Esophagus muscularis mucosa (tissue), 4 donors: ENCODE data around the gene AUNIP.

Experiments used
- CTCF ChIP-seq, 3 experiments: fragments of 200-600 bp in 2 of 3; fragments of 450-650 bp in 1 of 3; sonication (generic) in 2 of 3; IDR thresholded peaks; one replicate each; pipeline ENCODE4 v1.5.1; 2017 to 2019; ENCODE audit warnings: antibody characterized with exemption in 3 of 3, mild to moderate bottlenecking in 2 of 3, moderate library complexity in 1 of 3
- EP300 ChIP-seq: sonication (generic); formaldehyde crosslinking; IDR thresholded peaks from one replicate; pipeline ENCODE4 v1.6.1; 2017; ENCODE audit warnings: antibody characterized with exemption
- POLR2A ChIP-seq: fragments of 450-650 bp; IDR thresholded peaks from one replicate; pipeline ENCODE4 v1.6.1; 2017; ENCODE audit warnings: antibody characterized with exemption, moderate library complexity, mild to moderate bottlenecking, low read depth
- POLR2AphosphoS5 ChIP-seq, 2 donors: sonication (generic); formaldehyde crosslinking; IDR thresholded peaks; one replicate each; pipeline ENCODE4 v1.6.1; 2017; ENCODE audit warnings: antibody characterized with exemption in 2 of 2

DNA sequence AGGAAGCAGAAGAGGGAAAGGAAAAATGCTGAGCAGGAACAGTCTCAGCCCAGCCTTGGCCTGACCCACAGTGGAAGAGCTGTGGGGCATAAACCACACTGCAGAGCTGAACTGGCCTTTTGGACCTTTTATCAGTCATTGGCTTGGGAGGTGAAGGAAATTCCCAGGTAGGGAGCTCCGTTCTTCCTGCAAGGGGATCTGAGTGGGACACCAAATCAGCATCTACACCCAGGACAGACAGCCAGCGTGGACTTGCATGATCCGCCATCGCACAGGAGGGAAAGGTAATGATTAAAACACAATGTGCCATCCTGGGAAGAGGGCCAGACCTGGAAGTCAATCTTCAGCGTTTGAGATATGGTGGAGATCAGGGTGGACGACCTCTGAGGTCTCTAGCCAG, 40.7 kb downstream of the AUNIP start:
- TF ChIP-seq POLR2AphosphoS5 (IDR thresholded peaks at IDR 0.05), result peak in 1 of 2 donors; percentile 5
- no peak for TF ChIP-seq CTCF (IDR thresholded peaks at IDR 0.05)
- TF ChIP-seq POLR2A, result no peak
- TF ChIP-seq EP300, result no peak
